GM12865 (cell line): ENCODE results near the gene LYZL4.

Experiments
- DNase-seq: peaks from one replicate; pipeline ENCODE4 v3.0.0; 2010; ENCODE audit warnings: low read depth
- H3K4me3 ChIP-seq: 2 replicates; pipeline ENCODE4 v1.5.1; 2011; ENCODE audit warnings: mild to moderate bottlenecking, low read depth, low read length, control low read depth
- CTCF ChIP-seq: IDR thresholded peaks from 2 replicates; pipeline ENCODE4 v1.5.1; 2011; ENCODE audit warnings: low read length, control low read depth, low read depth, inconsistent platforms; ENCODE audit not compliant: insufficient read depth; ENCODE audit errors: missing control alignments

The LYZL4 gene

GRCh38 chr3:42398080-42398479, 12.3 kb downstream of the LYZL4 start:
- TF ChIP-seq CTCF, result no peak
- no peak overlapping the region for H3K4me3 ChIP-seq

DNA sequence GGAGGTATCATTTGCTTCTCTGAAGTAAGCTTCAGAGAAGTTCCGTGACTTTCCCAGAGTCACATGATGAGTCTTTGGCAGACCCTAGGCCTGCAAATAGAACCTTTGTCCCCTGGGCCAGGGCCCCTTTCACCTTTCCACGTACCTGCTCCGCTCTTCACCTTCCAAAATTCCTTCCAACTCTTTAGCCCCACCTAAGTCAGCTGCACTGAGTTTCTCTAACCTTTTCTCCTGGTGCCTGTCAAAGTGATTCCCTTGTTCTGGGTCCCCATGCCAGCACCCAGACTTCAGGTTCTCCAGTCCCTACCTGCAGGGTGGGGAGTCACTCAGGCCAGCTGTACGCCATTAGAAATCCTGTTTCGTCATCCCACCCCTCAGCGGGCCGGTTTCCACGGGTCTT, 12.8 kb downstream of the LYZL4 start:
- no peak overlapping the region for H3K4me3 ChIP-seq
- no peak for TF ChIP-seq CTCF
- no peak for DNase-seq

More at GRCh38 chr3:42398080-42398479, 12.3 kb downstream of the LYZL4 start:
- no peak for DNase-seq

- no peak overlapping the region for H3K4me3 ChIP-seq
- TF ChIP-seq CTCF, result no peak
- no peak for DNase-seq
Measured at GRCh38 chr3:42394579-42395288, 15.7 kb downstream of the LYZL4 start.

GRCh38 chr3:42387802-42388651, 22.4 kb downstream of the LYZL4 start:
- no peak for DNase-seq
- TF ChIP-seq CTCF, result no peak
- H3K4me3 ChIP-seq, result no peak overlapping the region

- TF ChIP-seq CTCF, result no peak
- DNase-seq, result no peak
- H3K4me3 ChIP-seq, result no peak overlapping the region
Measured at GRCh38 chr3:42381551-42382082, 28.8 kb downstream of the LYZL4 start.

- DNase-seq, result no peak
- no peak for TF ChIP-seq CTCF
Measured at GRCh38 chr3:42377681-42378080, 32.7 kb downstream of the LYZL4 start.

More at GRCh38 chr3:42377681-42378080, 32.7 kb downstream of the LYZL4 start:
- no peak overlapping the region for H3K4me3 ChIP-seq
